Epithelial cell of prostate (primary cell): ENCODE data around the gene EPHA10.
"Not testable (repeated sequence)": the region's sequence is repeated elsewhere in the genome, so short reads cannot be mapped to it uniquely, and the experiment has no call there.

ENCODE experiments used
- DNase-seq: peaks from one replicate; pipeline ENCODE4 v3.0.0-alpha.2; 2011; ENCODE audit warnings: low read depth, low spot score
- H3K27ac ChIP-seq: fragments of 450-650 bp; 2 replicates; pipeline ENCODE4 v1.5.1; 2017; ENCODE audit warnings: mild to moderate bottlenecking

The EPHA10 gene

DNA sequence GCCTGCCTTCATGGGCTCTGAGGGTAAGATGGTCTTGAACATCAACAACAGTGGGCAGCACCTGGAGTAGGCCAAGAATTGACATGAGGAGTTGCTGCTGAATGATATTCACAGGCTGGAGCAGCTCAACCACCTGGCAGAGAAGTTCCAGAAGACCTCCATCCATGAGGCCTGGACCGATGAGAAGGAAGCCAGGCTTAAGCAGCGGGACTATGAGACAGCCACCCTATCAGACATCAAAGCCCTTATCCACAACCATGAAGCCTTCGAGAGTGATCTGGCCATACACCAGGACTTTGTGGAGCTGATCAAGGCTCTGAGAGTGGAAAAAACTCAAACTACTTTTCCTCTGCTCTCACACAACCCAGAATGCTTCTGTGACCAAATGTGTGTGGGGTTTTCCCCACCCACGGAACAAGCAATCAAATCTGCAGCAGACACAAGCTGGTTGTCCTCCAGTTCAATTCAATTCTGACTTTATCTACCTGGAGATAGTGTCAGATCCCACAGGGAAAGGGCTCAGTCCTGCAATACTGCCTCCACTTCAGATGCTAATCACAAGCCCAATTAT, 12.1 kb upstream of the EPHA10 start:
- no peak overlapping the region for H3K27ac ChIP-seq
- DNase-seq: no peak

DNA sequence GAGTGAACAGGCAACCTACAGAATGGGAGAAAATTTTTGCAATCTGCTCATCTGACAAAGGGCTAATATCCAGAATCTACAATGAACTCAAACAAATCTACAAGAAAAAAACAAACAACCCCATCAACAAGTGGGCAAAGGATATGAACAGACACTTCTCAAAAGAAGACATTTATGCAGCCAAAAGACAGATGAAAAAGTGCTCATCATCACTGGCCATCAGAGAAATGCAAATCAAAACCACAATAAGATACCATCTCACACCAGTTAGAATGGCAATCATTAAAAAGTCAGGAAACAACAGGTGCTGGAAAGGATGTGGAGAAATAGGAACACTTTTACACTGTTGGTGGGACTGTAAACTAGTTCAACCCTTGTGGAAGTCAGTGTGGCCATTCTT, 6.5 kb upstream of the EPHA10 start:
- DNase-seq, H3K27ac ChIP-seq: not testable (repeated sequence)

DNA sequence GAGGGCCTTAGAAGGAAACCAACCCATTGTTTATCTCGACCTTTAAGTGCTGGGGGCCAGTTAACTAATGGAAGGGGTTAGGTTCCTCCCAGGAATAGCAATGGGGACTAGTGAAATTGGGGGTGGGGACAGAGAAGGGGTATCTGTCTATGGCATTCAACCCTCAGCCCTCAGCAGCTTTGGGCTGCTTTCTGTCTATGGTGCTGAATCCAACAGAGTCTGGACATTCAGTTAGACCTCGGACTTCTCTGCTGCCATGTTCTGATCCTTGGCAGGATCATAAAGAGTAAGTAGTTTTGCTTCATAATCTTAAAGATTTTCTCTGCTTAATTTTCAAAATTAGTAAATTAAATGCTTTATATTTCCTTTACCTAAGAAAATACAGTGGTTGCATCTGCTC, 2.6 kb upstream of the EPHA10 start:
- H3K27ac ChIP-seq: no peak overlapping the region
- no peak for DNase-seq

DNA sequence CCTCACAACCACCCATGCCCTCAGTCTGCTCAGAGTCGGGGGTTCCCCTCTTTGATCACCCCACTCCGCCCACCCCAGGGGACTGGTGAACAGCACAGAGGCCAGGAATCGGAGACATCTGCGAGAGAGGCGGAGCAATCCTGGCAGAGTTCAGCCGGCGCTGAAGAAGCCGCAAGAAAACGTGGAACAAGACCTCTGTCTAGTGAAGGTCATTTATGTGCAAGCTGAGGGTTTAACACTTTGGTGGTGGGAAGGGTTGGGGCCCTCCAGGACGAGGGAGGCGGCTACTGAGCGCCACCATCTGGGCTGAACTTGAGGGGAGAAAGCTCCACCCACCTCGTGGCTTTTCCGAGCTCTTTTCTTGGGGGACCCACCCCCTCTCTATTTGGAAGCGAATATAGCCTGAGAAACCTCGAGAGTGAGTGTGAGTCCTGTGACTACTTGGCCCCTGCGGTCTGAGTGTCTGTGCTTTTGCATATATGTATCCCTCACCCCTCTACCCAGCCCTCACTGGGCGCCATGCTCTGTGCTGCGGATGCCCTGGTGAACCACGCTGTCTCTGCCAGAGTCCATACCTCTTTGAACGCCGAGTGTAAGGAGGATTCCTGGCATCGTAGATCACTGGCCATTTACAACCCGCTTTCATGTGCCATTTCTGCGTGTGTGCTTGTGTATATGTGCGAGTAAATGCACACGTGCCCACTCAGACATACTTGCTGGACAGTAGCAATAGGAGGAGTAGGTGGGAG, 1.2 kb upstream of the EPHA10 start:
- no peak for DNase-seq
- no peak overlapping the region for H3K27ac ChIP-seq

DNA sequence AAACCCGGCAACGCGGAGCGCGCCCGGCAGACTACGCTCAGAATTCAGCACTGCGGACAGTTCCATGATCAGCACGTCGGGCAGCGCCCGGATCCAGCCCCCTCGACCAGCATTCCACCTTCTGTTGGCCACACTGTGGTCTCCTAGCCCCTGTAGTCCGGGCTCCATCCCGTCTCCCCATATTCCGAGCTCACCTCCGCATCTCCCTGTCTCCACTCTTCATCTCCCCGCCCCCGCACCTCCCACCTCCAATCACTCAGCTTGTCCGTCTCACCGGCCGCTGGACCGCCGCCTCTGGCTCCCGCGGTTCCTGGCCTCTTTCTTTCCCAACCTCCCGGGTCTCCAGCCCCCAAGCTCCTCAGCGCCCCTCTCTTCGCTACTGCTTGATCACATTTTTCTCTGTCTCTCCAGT, 500 bp downstream of the EPHA10 start:
- H3K27ac ChIP-seq: no peak overlapping the region
- DNase-seq: no peak

DNA sequence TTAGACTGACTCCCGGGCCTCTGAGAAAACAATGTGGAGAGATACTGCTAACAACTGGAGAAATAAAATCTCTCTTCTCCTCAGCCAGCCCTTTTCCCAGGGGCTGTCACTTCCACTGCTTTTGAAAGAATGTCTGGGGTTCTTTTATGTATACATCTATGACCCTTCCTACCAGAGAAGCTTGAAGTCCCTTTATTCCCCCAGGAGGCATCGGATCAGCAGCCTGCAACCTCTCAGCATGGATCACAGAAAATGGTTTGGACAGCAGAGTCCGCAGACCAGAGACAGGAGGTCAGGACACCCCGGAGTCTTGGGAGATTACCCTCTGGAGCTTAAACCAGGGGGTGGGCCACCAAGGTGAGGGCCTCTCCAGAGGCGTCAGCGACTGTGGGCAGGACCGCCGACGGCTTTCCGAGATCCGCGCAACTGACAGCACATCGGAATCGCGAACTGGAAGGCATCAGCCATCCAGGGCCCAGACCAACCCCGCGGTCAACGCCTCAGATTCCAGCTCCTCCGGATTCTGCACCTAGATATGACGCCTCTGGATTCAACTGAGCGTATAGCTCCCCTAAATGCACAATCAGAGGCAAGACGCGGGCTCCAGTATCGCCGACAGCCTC, 1.0 kb downstream of the EPHA10 start:
- no peak overlapping the region for H3K27ac ChIP-seq
- DNase-seq: no peak

DNA sequence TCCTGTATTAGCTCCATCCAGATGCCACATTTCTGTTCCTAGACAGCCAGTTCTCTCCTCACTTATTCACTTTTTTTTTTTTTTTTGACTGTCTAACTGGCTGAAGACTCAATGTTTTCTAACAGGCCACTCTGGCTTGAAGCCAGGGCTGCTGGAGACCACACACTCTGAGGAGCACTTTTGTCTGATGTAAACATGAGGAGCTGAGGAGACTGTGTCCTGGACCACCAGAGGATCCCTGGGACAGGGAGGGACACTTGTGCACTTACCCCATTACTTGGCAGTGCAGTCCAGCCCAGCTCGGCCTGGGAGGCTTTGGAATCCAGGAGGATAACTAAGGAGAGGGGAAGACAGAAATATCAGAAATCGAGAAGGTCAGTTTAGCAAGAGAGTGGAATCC, 2.4 kb downstream of the EPHA10 start:
- H3K27ac ChIP-seq: no peak overlapping the region
- no peak for DNase-seq

GRCh38 chr1:37761416-37762095, 3.4 kb downstream of the EPHA10 start:
- no peak overlapping the region for H3K27ac ChIP-seq
- no peak for DNase-seq

DNA sequence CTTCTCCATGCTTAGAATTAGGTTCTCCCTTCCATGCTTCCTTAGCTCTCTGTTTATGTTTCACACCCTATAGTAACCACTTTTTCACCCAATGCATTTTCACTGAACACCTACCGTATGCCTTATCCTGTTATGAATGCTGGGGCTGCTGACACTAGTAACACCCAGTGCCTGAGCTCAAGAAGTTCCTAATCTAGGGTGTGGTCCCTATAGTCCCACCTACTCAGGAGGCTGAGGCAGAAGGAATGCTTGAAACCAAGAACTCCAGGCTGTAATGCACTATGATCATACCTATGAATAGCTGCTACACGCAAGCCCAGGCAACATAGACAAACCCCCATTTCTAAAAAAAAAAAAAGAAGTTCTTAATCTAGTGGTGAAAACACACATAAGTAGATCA, 5.5 kb downstream of the EPHA10 start:
- DNase-seq: no peak
- H3K27ac ChIP-seq: no peak overlapping the region

DNA sequence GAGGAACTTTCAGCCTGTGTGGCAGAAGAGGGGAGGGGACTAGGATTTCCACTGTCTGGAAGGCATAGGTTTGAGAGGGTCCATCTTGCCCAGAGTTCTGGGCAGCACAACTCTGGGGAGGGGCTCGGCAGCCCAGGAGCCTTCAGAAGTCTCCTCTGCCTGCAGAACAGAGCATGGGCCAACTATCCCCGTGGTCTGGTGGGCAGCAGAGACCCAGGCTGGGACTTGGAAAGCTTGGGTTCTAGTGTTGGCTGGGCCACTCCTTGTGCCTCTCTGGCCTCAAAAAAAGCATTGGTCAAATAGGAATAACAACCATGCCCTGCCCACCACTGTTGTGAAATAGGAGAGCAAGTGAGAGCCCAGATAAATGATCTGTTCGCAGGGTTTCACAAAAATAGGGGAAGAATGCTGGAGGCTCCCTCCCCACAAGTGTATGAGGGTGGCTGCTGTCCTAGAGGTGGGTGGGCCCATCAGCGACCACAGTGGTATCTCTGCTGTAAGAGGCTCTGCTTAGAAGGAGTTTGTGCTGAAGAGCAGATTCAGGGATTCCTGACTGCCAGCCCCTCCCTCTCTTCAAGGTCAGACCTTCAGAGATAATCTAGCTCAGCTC, 8.9 kb downstream of the EPHA10 start:
- DNase-seq: no peak
- H3K27ac ChIP-seq: no peak overlapping the region

DNA sequence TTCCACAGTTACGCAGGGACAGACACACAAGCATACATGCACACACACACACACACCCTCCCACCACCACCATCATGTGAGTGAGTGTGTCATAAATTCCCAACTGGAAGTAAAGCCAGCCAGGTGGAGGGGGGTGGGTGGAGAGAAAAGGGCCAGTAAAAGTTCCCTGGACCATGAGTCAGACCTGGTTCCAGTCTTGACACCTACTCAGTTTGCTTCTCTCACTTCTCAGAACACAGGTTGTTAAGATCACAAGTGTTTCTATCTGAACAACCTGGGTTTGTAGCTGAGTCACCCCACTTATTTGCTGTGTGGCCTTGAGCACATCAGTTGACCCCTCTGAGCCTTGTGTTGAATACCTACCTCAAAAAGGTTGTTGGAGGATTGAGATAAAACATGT, 9.6 kb downstream of the EPHA10 start:
- H3K27ac ChIP-seq: no peak overlapping the region

DNA sequence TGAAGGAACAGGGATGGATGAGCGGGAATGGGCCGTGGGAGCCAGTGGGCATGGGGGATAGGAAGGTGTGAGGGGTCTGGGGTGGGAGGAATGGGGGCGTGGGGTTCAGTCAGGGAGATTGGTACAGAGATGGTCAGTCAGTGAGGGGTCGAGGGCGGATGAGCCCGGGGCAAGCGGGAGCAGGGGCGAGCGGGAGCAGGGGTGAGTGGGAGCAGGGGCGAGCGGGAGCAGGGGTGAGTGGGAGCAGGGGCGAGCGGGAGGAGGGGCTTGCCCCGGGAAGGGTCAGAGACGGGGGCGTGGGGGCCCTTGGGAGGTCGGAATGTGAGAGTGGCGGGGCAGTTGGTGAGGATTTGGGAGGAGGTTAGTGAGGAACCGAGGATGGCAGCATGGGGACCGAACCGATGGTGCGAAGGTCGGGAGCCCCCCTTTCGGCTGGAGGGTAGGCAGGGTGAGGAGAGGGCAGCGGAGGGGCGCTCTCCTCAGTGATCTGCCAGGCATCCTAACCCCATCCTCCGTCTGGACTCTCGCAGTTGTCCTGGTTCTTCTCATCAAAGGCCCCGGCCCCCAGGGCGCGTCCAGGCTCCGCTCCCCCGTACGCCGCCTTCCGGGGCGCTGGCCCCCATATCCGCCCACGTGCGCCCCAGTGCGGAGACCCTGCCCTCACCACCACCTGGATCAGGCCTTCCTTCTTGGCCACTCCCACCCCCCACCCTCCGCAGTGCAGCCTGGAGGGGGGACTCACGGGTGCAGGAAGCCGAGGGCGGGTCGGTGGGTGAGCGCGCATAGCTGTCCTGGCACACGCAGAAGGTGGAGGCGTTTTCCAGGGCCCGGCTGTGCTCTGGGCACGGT, 11.2 kb downstream of the EPHA10 start:
- H3K27ac ChIP-seq: no peak overlapping the region
- no peak for DNase-seq

More for the DNA sequence above, 9.6 kb downstream of the EPHA10 start:
- DNase-seq: peak; percentile 65

- DNase-seq: no peak
- no peak overlapping the region for H3K27ac ChIP-seq
Measured at GRCh38 chr1:37752583-37753471, 12.1 kb downstream of the EPHA10 start.

GRCh38 chr1:37752213-37752582, 12.7 kb downstream of the EPHA10 start:
- no peak overlapping the region for H3K27ac ChIP-seq
- no peak for DNase-seq

GRCh38 chr1:37748565-37748964, 16.4 kb downstream of the EPHA10 start:
- DNase-seq: no peak
- no peak overlapping the region for H3K27ac ChIP-seq

DNA sequence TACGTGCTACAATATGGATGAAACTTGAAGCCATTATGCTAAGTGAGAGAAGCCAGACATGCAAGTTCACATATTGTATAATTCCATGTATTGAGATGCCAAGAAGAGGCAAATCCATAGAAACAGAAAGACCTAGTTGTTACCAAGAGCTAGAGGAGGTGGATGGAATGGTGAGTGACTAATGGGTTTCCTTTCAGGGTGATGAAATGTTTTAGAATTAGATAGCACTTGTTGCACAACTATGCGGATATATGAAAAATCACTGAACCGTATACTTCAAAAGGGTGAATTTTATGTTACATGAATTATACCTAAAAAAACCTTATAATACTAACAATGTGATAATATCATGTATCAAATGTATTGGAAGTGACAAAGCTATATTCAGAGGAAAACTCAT, 18.1 kb downstream of the EPHA10 start:
- DNase-seq: no peak
- H3K27ac ChIP-seq: no peak overlapping the region

DNA sequence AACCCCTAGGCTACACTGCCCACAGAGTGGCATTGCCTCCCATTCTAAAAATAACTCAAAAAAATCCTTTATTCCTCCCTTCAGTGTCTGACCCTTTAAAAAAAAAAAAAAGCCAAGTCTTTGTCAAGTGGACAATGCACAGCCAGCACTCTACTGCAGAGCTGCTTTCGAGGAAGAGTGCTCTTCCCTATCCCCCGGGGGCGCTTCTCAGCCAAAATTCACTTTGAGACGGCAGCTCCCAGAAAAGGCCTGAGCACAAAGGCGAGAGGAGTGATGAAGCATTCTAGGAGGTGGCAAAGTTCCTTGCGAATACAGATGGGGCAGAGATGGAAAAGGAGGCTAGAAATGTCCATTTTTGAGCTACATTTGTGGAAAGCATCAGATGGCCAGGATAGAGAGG, 23.3 kb downstream of the EPHA10 start:
- no peak overlapping the region for H3K27ac ChIP-seq
- no peak for DNase-seq

GRCh38 chr1:37741130-37741529, 23.8 kb downstream of the EPHA10 start:
- H3K27ac ChIP-seq: no peak overlapping the region
- peak; percentile 49 for DNase-seq

GRCh38 chr1:37739222-37739621, 25.7 kb downstream of the EPHA10 start:
- peak overlapping the region; percentile 15 for H3K27ac ChIP-seq
- peak; percentile 76 for DNase-seq
